ENCODE measurements around the gene FOXA3. TPM values are rescaled to one million over a fixed set of nuclear protein-coding genes. Genes with fewer than 3 reads are reported as not detected.

FOXA3 gene
- total RNA-seq, 2 experiments from 2014 or later = not detected

DNA sequence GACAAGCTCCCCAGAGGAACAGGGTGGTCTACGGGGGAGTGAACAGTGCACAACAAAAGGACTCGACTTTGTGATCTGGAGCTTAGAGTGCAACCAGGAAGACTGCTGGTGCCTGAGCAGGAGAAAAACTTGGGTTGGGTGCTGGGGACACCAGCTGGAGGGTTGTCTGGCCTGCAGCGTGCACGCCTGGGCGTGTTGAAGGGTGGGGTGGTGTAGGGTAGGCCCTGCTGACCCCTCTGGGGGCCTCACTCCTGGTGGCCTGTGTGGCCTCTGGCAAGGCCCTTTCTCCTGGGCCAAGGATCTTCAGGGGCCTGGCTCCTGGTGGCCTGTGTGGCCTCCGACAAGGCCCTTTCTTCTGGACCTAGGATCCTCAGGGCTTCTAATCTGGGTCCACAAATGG lies 44.4 kb upstream of the FOXA3 start:
- Histone ChIP-seq H3K4me3 (ENCODE audit: low read length) (no peak overlapping the region), H3K27ac (ENCODE audit: low read depth in 1 of 2, low read length in 2 of 2) (no peak overlapping the region), H3K36me3 (ENCODE audit: insufficient read depth, low read length) (peaks cover 30% of the 10 kb centered on the region), H3K27me3 (ENCODE audit: control insufficient read depth in 1 of 2, insufficient read depth in 2 of 2, low read length in 2 of 2) (peaks cover 0 to 3% of the 10 kb centered on the region in 2 experiments), H3K9me3 (ENCODE audit: control insufficient read depth in 1 of 2, insufficient read depth in 1 of 2, low read length in 2 of 2) (no peaks in the 10 kb centered on the region), H3K4me1 (ENCODE audit: insufficient read depth, low read length) (peaks cover 23% of the 10 kb centered on the region)
- H3K4me1 Mint-ChIP-seq (ENCODE audit: low read depth) = peaks cover 6% of the 10 kb centered on the region
- H3K9me3 Mint-ChIP-seq = no peaks in the 10 kb centered on the region
- intact Hi-C loops (cut with DNase I, micrococcal nuclease) = loop anchor here in 1 of 2 experiments (5.0 kb wide), 2 partner anchors 43 to 198 kb away; partner anchors contain the start of genes FOXA3 and SYMPK
- H3K36me3 Mint-ChIP-seq (ENCODE audit: low read depth) = peaks cover 18% of the 10 kb centered on the region
- no peak overlapping the region for H3K4me3 Mint-ChIP-seq
- no peak overlapping the region for H3K27ac Mint-ChIP-seq
- ATAC-seq (ENCODE audit: poor library complexity) (no peak), DNase-seq (no peak)
- ChIA-PET POLR2A (interaction anchor here (1.1 to 1.2 kb wide), 2 partner anchors 44 to 50 kb away, joined by 3 read pairs; no protein-coding TSS in a partner anchor), CTCF (interaction anchor here (0.6 kb wide), 1 partner anchor 776 kb away, joined by 3 read pairs; no protein-coding TSS in a partner anchor)
- peaks cover 4% of the 10 kb centered on the region for H3K27me3 Mint-ChIP-seq
- TF ChIP-seq CTCF (IDR thresholded peaks at IDR 0.05) = no peak

- H3K27ac ChIP-seq (ENCODE audit: low read depth in 1 of 2, low read length in 2 of 2) = no peak overlapping the region
- H3K4me1 ChIP-seq (ENCODE audit: insufficient read depth, low read length) = peaks cover 16% of the 10 kb centered on the region
- no peaks in the 10 kb centered on the region for H3K9me3 Mint-ChIP-seq
- ATAC-seq (ENCODE audit: poor library complexity) = no peak
- H3K27me3 Mint-ChIP-seq = peaks cover 4% of the 10 kb centered on the region
- peaks cover 6% of the 10 kb centered on the region for H3K4me1 Mint-ChIP-seq (ENCODE audit: low read depth)
- no peak for DNase-seq
- no peaks in the 10 kb centered on the region for H3K27me3 ChIP-seq (ENCODE audit: control insufficient read depth in 1 of 2, insufficient read depth in 2 of 2, low read length in 2 of 2)
- ChIA-PET CTCF (no interaction called here), POLR2A (interaction anchor here (1.1 to 1.2 kb wide), 2 partner anchors 43 to 50 kb away, joined by 3 read pairs; no protein-coding TSS in a partner anchor)
- H3K36me3 Mint-ChIP-seq (ENCODE audit: low read depth) = peaks cover 22% of the 10 kb centered on the region
- H3K27ac Mint-ChIP-seq = no peak overlapping the region
- no peak for TF ChIP-seq CTCF (IDR thresholded peaks at IDR 0.05)
- H3K4me3 Mint-ChIP-seq = no peak overlapping the region
- H3K36me3 ChIP-seq (ENCODE audit: insufficient read depth, low read length) = peaks cover 37% of the 10 kb centered on the region
- no peaks in the 10 kb centered on the region for H3K9me3 ChIP-seq (ENCODE audit: control insufficient read depth in 1 of 2, insufficient read depth in 1 of 2, low read length in 2 of 2)
- no peak overlapping the region for H3K4me3 ChIP-seq (ENCODE audit: low read length)
- intact Hi-C loops (cut with DNase I, micrococcal nuclease) = no loop called here
Measured at GRCh38 chr19:45820413-45821102, 43.6 kb upstream of the FOXA3 start.

GRCh38 chr19:45821103-45821521 lies 43.0 kb upstream of the FOXA3 start:
- no peak overlapping the region for H3K27ac ChIP-seq (ENCODE audit: low read depth in 1 of 2, low read length in 2 of 2)
- H3K4me3 ChIP-seq (ENCODE audit: low read length) = no peak overlapping the region
- ATAC-seq (ENCODE audit: poor library complexity) = no peak
- no peak for TF ChIP-seq CTCF (IDR thresholded peaks at IDR 0.05)
- H3K36me3 ChIP-seq (ENCODE audit: insufficient read depth, low read length) = peaks cover 43% of the 10 kb centered on the region
- peaks cover 26% of the 10 kb centered on the region for H3K36me3 Mint-ChIP-seq (ENCODE audit: low read depth)
- peaks cover 10% of the 10 kb centered on the region for H3K4me1 ChIP-seq (ENCODE audit: insufficient read depth, low read length)
- CTCF ChIA-PET = no interaction called here
- H3K9me3 ChIP-seq (ENCODE audit: control insufficient read depth in 1 of 2, insufficient read depth in 1 of 2, low read length in 2 of 2) = no peaks in the 10 kb centered on the region
- no peaks in the 10 kb centered on the region for H3K9me3 Mint-ChIP-seq
- POLR2A ChIA-PET = no interaction called here
- intact Hi-C loops (cut with DNase I, micrococcal nuclease) = no loop called here
- H3K4me3 Mint-ChIP-seq = no peak overlapping the region
- peaks cover 6% of the 10 kb centered on the region for H3K4me1 Mint-ChIP-seq (ENCODE audit: low read depth)
- no peaks in the 10 kb centered on the region for H3K27me3 ChIP-seq (ENCODE audit: control insufficient read depth in 1 of 2, insufficient read depth in 2 of 2, low read length in 2 of 2)
- no peak overlapping the region for H3K27ac Mint-ChIP-seq
- DNase-seq = no peak
- peaks cover 4% of the 10 kb centered on the region for H3K27me3 Mint-ChIP-seq
